K562 (cell line): Measurements from ENCODE around the gene NAV2. TPM values are rescaled to one million over a fixed set of nuclear protein-coding genes. Genes with fewer than 3 reads are reported as not detected.

Experiments
- BCL6 ChIP-seq: fragments of 250-450 bp; sonication (Bioruptor Pico); IDR thresholded peaks from 2 replicates; pipeline ENCODE4 v1.4.0; 2020
- ELF1 ChIP-seq: fragments of 200-800 bp; sonication (Bioruptor generic); IDR thresholded peaks from 2 replicates; pipeline ENCODE4 v1.6.1; 2016; ENCODE audit warnings: missing genetic modification characterization, missing compliant biosample characterization
- FIP1L1 ChIP-seq: fragments of 200-400 bp; formaldehyde crosslinking; IDR thresholded peaks from 2 replicates; pipeline ENCODE4 v1.6.1; 2018; ENCODE audit warnings: mild to moderate bottlenecking, low read depth, low read length; ENCODE audit not compliant: poor library complexity, severe bottlenecking
- MAFG ChIP-seq: fragments of 450-650 bp; conservative IDR thresholded peaks from 2 replicates; pipeline ENCODE4 v1.6.1; 2016; ENCODE audit warnings: missing genetic modification characterization, missing compliant biosample characterization
- NFIC ChIP-seq: fragments of 450-650 bp; IDR thresholded peaks from 2 replicates; pipeline ENCODE4 v1.6.1; 2017; ENCODE audit warnings: mild to moderate bottlenecking, inconsistent platforms
- RBM22 ChIP-seq: fragments of 200-400 bp; formaldehyde crosslinking; IDR thresholded peaks from 2 replicates; pipeline ENCODE4 v1.6.1; 2018; ENCODE audit warnings: low read length, low read depth; ENCODE audit not compliant: poor library complexity, severe bottlenecking
- RCOR1 ChIP-seq, 2 experiments: IDR thresholded peaks; 2 replicates each; pipeline ENCODE4 v1.6.1; 2012; ENCODE audit warnings: low read depth in 2 of 2, low read length in 2 of 2, borderline replicate concordance in 1 of 2, improper control_type of control experiment in 1 of 2
- SIN3A ChIP-seq, 2 experiments: fragments of 150-350 bp in 1 of 2; IDR thresholded peaks; 2 replicates each; pipeline ENCODE4 v1.6.1; 2011 to 2016; ENCODE audit warnings: borderline replicate concordance in 2 of 2, low read depth in 2 of 2, low read length in 2 of 2, mild to moderate bottlenecking in 2 of 2, moderate library complexity in 2 of 2; ENCODE audit not compliant: control insufficient read depth in 1 of 2
- SIN3B ChIP-seq: fragments of 450-650 bp; IDR thresholded peaks from 2 replicates; pipeline ENCODE4 v1.6.1; 2017; ENCODE audit warnings: low read depth, mild to moderate bottlenecking, moderate library complexity
- SMC3 ChIP-seq: conservative IDR thresholded peaks from 2 replicates; pipeline ENCODE4 v1.6.1; 2011; ENCODE audit warnings: low read depth, low read length, improper control_type of control experiment; ENCODE audit not compliant: insufficient read depth
- SREBF1 ChIP-seq: fragments of 150-350 bp; IDR thresholded peaks from 2 replicates; pipeline ENCODE4 v1.6.1; 2014; ENCODE audit warnings: antibody characterized with exemption, low read depth, low read length, borderline replicate concordance
- TEAD2 ChIP-seq: fragments of 450-650 bp; IDR thresholded peaks from 2 replicates; pipeline ENCODE4 v1.6.1; 2016; ENCODE audit warnings: missing genetic modification characterization, control low read depth, missing compliant biosample characterization
- UBTF ChIP-seq, 2 experiments: IDR thresholded peaks; 2 replicates each; pipeline ENCODE4 v1.6.1; 2012; ENCODE audit warnings: improper control_type of control experiment in 2 of 2, low read depth in 2 of 2, low read length in 2 of 2, borderline replicate concordance in 1 of 2
- USF1 ChIP-seq: sonication (generic); formaldehyde crosslinking; IDR thresholded peaks from 2 replicates; pipeline ENCODE4 v1.9.0; 2022; ENCODE audit warnings: mild to moderate bottlenecking, missing genetic modification reagents
- XRCC5 ChIP-seq: fragments of 200-400 bp; formaldehyde crosslinking; IDR thresholded peaks from 2 replicates; pipeline ENCODE4 v1.6.1; 2017; ENCODE audit warnings: low read depth, mild to moderate bottlenecking, low read length
- ZBTB12 ChIP-seq: fragments of 250-450 bp; sonication (Bioruptor Pico); IDR thresholded peaks from 2 replicates; pipeline ENCODE4 v1.4.0; 2020
- ZBTB43 ChIP-seq: sonication (generic); formaldehyde crosslinking; IDR thresholded peaks from 2 replicates; pipeline ENCODE4 v1.8.0; 2023; ENCODE audit warnings: mild to moderate bottlenecking, missing genetic modification reagents
- ZBTB7A ChIP-seq: IDR thresholded peaks from 2 replicates; pipeline ENCODE4 v1.6.1; 2011; ENCODE audit warnings: low read depth, mild to moderate bottlenecking, low read length, moderate library complexity, borderline replicate concordance; ENCODE audit not compliant: control insufficient read depth
- ZEB2 ChIP-seq: fragments of 450-650 bp; IDR thresholded peaks from 2 replicates; pipeline ENCODE4 v1.6.1; 2016
- ZNF12 ChIP-seq: sonication (generic); formaldehyde crosslinking; IDR thresholded peaks from 2 replicates; pipeline ENCODE4 v1.4.0; 2020; ENCODE audit warnings: mild to moderate bottlenecking, missing genetic modification reagents
- ZNF561 ChIP-seq: fragments of 450-650 bp; formaldehyde crosslinking; conservative IDR thresholded peaks from 2 replicates; pipeline ENCODE4 v1.4.0; 2020; ENCODE audit warnings: mild to moderate bottlenecking, moderate library complexity
- ZNF76 ChIP-seq: fragments of 250-450 bp; sonication (Bioruptor Pico); IDR thresholded peaks from 2 replicates; pipeline ENCODE4 v1.4.0; 2020; ENCODE audit warnings: mild to moderate bottlenecking, moderate library complexity, borderline replicate concordance
- polyA plus RNA-seq, 8 experiments: library from polyadenylated mRNA; depleted of rRNA in 4 of 8; stranded (reverse) in 5 of 8; unstranded in 3 of 8; fragments of >200 nt; fragmentation: Nextera tagmentation in 2 of 8; fragmentation: Illumina TruSeq in 1 of 8; extraction: Ambion mirVana in 2 of 8; extraction: Trizol in 1 of 8; gene quantifications; 2 replicates each; pipeline versions ENCODE4 v1.2.1 to v1.2.3, GENCODE V29; 2011 to 2014; ENCODE audit warnings: inconsistent platforms in 1 of 8, missing spikeins in 1 of 8
- total RNA-seq, 7 experiments: library from RNA; depleted of rRNA in 6 of 7; stranded (reverse); fragments of >200 nt in 6 of 7; fragmentation: Illumina TruSeq in 2 of 7; extraction: Trizol in 2 of 7; gene quantifications; 2 replicates each; pipeline versions ENCODE4 v1.2.1 to v1.2.3, GENCODE V29; 2011 to 2021; ENCODE audit warnings: low replicate concordance in 1 of 7

NAV2 gene
- total and polyA plus RNA-seq, 9 of the 15 experiments (the other 6 are each of a cell fraction or from before 2014, with no cell fraction given) = 0.03 to 0.35 (median 0.05) TPM

- TF ChIP-seq USF1 (CRISPR knock-in tag) = peak; percentile 98
- TF ChIP-seq ZNF561 (CRISPR knock-in tag) = no peak
- no peak for TF ChIP-seq ZBTB12 (CRISPR knock-in tag)
- no peak for TF ChIP-seq SREBF1
- no peak for TF ChIP-seq RBM22
- TF ChIP-seq UBTF (IDR thresholded peaks at IDR 0.05; ENCODE audit: borderline replicate concordance in 1 of 2, low read depth in 2 of 2, low read length in 2 of 2) = no peak
- TF ChIP-seq ZNF12 (CRISPR knock-in tag) = no peak
- TF ChIP-seq ZNF76 (CRISPR knock-in tag) = no peak
- TF ChIP-seq NFIC = peak; percentile 50
- TF ChIP-seq MAFG (tag) = 0 out of 2 replicates have a peak, but pooled peaks have one; percentile 17
- TF ChIP-seq FIP1L1 = no peak
- TF ChIP-seq SIN3A (IDR thresholded peaks at IDR 0.05; ENCODE audit: borderline replicate concordance in 2 of 2, control insufficient read depth in 1 of 2, low read depth in 2 of 2, low read length in 2 of 2) = no peak
- 0 out of 4 replicates have a peak, but pooled peaks of 1 of the 2 experiments have one; percentile 49 for TF ChIP-seq RCOR1 (IDR thresholded peaks at IDR 0.05; ENCODE audit: borderline replicate concordance in 1 of 2, low read depth in 2 of 2, low read length in 2 of 2)
- no peak for TF ChIP-seq TEAD2 (tag)
- TF ChIP-seq ELF1 = no peak
- no peak for TF ChIP-seq XRCC5
- TF ChIP-seq ZBTB43 (CRISPR knock-in tag) = 0 out of 2 replicates have a peak, but pooled peaks have one; percentile 46
- TF ChIP-seq SMC3 = no peak
- TF ChIP-seq BCL6 (CRISPR knock-in tag) = no peak
- no peak for TF ChIP-seq SIN3B
- no peak for TF ChIP-seq ZBTB7A
- 0 out of 2 replicates have a peak, but pooled peaks have one; percentile 51 for TF ChIP-seq ZEB2
These were observed 399.9 kb downstream of the NAV2 start (continued) for GRCh38 chr11:20112291-20113148.
